ENCODE results near the gene POM121. TPM values are rescaled to one million over a fixed set of nuclear protein-coding genes. Genes with fewer than 3 reads are reported as not detected.
"Not testable (repeated sequence)": the region's sequence is repeated elsewhere in the genome, so short reads cannot be mapped to it uniquely, and the experiment has no call there.

Gene POM121
- total RNA-seq, 1 donor from 2014 or later, result 28.2 TPM

DNA sequence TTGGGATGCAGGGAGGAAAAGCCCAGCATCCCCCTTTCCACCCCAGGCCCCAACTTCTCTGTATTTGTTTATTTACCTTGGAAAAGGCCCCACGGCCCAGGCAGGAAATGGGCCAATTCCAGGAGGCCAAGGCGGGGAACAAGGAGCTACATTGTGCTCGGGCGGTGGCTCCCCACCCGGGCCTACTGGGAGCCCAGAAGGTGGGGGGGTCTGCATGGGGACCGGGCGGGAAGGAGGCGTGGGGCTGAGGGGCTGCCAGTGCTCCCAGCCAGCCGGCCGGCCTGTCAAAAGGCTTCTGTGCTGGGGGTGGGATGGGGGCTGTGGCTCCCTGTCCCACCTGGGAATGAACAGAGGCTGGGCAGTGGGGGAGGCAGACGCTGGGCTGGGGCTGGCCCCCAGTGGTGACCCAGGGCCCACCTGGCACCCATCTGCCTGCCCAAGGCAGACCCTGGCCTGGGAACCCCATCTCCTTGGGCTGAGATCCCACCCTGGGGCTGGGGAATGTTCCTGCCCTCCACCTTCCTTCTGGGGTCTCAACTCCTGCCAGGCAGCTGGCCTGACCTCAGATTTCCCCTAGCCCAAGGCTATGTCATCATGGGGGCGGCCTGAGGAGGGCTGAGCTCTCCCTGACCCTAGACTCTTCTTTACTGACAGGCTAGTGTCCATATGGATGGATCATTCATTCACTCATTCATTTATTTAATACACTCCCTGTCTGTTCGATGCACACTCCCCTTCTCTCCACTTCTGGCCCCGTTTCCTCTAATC, 65.4 kb downstream of the POM121 start:
- not testable (repeated sequence) for DNase-seq (ENCODE audit: extremely low read depth, low read depth, low spot score)

DNA sequence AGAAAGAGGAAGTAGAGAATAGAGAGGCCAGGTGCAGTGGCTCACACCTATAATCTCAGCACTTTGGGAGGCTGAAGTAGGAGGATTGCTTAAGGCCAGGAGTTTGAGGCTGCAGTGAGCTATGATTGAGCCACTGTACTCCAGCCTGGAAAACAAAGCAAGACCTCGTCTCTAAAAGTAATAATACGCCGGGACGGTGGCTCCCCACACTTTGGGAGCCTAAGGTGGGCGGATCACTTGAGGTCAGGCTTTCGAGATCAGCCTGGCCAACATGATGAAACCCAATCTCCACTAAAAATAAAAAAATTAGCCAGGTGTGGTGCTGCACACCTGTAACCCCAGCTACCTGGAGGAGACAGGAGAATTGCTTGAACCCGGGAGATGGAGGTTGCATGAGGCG, 70.6 kb downstream of the POM121 start:
- DNase-seq (ENCODE audit: extremely low read depth, low read depth, low spot score), result not testable (repeated sequence)

DNA sequence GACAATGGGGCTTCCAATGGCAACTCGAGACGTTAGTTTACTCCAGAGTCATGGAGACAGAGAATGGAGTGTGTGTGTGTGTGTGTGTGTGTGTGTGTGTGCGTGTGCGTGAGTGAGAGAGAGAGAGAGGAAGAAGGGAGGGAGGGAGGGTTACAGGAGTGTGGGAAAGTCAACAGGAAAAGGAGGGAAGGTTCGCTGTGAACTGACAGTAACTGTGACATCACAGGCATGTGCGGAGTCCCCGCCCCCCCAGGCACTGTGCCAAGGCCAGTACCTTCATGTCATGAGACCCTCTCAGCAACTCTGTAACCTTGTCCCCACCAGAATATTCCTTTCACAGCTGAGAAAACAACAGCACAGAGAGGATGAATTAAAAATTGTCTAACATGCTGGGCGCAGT, 72.6 kb downstream of the POM121 start:
- DNase-seq (ENCODE audit: extremely low read depth, low read depth, low spot score), result not testable (repeated sequence)

DNA sequence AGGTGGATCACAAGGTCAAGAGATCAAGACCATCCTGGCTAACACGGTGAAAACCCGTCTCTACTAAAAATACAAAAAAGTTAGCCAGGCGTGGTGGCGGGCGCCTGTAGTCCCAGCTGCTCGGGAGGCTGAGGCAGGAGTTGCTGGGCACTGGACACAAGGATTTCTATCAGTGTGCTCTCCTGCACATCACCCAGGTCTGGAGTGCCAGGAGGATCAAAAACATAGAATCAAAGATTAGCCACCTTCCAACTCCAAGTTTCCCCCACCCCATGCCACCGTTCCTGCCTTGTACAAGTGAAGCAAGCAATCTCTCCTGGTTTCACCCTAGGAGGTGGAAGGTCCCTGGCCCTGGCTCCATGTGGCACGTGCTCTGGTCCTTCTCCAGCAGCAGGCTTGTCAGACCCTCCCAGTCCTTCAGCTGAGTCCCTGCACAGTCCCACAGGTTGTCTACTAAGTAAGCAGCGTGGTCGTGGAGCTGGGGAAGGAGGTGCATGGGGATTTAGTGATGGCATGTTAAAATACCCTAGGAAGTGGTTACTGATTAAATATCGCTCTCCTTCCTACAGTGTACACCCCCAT, 73.1 kb downstream of the POM121 start:
- DNase-seq (ENCODE audit: extremely low read depth, low read depth, low spot score), result not testable (repeated sequence)

Other genes with a start within 250 kb of the POM121 start
- gene TYW1B, start 96.9 kb upstream of the POM121 start, total RNA-seq, result 0.19 and 1.3 TPM in 2 replicates
- gene TRIM74, start 44.4 kb downstream of the POM121 start, total RNA-seq, result 0.76 TPM in 1 of 2 replicates, not detected in the other
- not detected in 2 replicates for gene SPDYE8, start 104.7 kb downstream of the POM121 start, total RNA-seq
- not detected in 2 replicates for gene SPDYE11, start 132.8 kb downstream of the POM121 start, total RNA-seq
- not detected in 2 replicates for gene SPDYE9, start 160.9 kb downstream of the POM121 start, total RNA-seq